WTC11 (cell line): ENCODE data around the gene BARX2.

ENCODE experiments used
- ATF3 ChIP-seq: sonication (generic); formaldehyde crosslinking; conservative IDR thresholded peaks from 2 replicates; pipeline ENCODE4 v1.8.1; 2022; ENCODE audit warnings: mild to moderate bottlenecking, missing genetic modification reagents
- CREM ChIP-seq: sonication (generic); formaldehyde crosslinking; IDR thresholded peaks from 2 replicates; pipeline ENCODE4 v1.8.1; 2022; ENCODE audit warnings: mild to moderate bottlenecking, missing genetic modification reagents, moderate library complexity
- CTCF ChIP-seq: fragments of 200-600 bp; IDR thresholded peaks from 2 replicates; pipeline ENCODE4 v1.8.0; 2022; ENCODE audit warnings: antibody characterized with exemption
- ESRRA ChIP-seq: sonication (generic); formaldehyde crosslinking; IDR thresholded peaks from 2 replicates; pipeline ENCODE4 v1.8.1; 2022; ENCODE audit warnings: mild to moderate bottlenecking, missing genetic modification reagents, borderline replicate concordance
- HMGA2 ChIP-seq: fragments of 250-450 bp; sonication (Bioruptor Pico); IDR thresholded peaks from 2 replicates; pipeline ENCODE4 v1.4.0; 2021; ENCODE audit warnings: mild to moderate bottlenecking, moderate library complexity
- KAT7 ChIP-seq: sonication (generic); formaldehyde crosslinking; IDR thresholded peaks from 2 replicates; pipeline ENCODE4 v1.8.1; 2023; ENCODE audit warnings: missing genetic modification reagents, mild to moderate bottlenecking, borderline replicate concordance
- SMAD3 ChIP-seq: sonication (generic); formaldehyde crosslinking; IDR thresholded peaks from 2 replicates; pipeline ENCODE4 v1.8.0; 2022; ENCODE audit warnings: missing genetic modification reagents, mild to moderate bottlenecking, borderline replicate concordance
- SP1 ChIP-seq: sonication (generic); formaldehyde crosslinking; conservative IDR thresholded peaks from 2 replicates; pipeline ENCODE4 v1.8.1; 2022; ENCODE audit warnings: missing genetic modification reagents
- ZNF121 ChIP-seq: sonication (generic); formaldehyde crosslinking; IDR thresholded peaks from 2 replicates; pipeline ENCODE4 v1.8.0; 2023; ENCODE audit warnings: missing genetic modification reagents
- ZNF416 ChIP-seq: fragments of 250-450 bp; sonication (Bioruptor Pico); IDR thresholded peaks from 2 replicates; pipeline ENCODE4 v1.9.0; 2021; ENCODE audit warnings: mild to moderate bottlenecking, inconsistent platforms
- TF ChIP-seq, protein P1 (sequence below): sonication (generic); formaldehyde crosslinking; IDR thresholded peaks from 2 replicates; pipeline ENCODE4 v1.8.0; 2023; ENCODE audit warnings: missing genetic modification reagents

GRCh38 chr11:129352676-129353075, 23.0 kb upstream of the BARX2 start:
- TF ChIP-seq, protein P1, sequence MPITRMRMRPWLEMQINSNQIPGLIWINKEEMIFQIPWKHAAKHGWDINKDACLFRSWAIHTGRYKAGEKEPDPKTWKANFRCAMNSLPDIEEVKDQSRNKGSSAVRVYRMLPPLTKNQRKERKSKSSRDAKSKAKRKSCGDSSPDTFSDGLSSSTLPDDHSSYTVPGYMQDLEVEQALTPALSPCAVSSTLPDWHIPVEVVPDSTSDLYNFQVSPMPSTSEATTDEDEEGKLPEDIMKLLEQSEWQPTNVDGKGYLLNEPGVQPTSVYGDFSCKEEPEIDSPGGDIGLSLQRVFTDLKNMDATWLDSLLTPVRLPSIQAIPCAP (CRISPR knock-in tag): no peak
- no peak for TF ChIP-seq CTCF
- no peak for TF ChIP-seq SMAD3 (CRISPR knock-in tag)
- no peak for TF ChIP-seq ZNF121
- no peak for TF ChIP-seq ESRRA (CRISPR knock-in tag)
- TF ChIP-seq ATF3 (CRISPR knock-in tag): no peak
- no peak for TF ChIP-seq HMGA2 (CRISPR knock-in tag)
- no peak for TF ChIP-seq CREM (CRISPR knock-in tag)
- TF ChIP-seq KAT7: no peak
- TF ChIP-seq SP1 (CRISPR knock-in tag): no peak
- TF ChIP-seq ZNF416 (CRISPR knock-in tag): no peak
